NK-92 treated with Interleukin-12 subunit alpha and Interleukin-12 subunit beta, amount 100 ng/mL, for 24 hours (cell line): ENCODE measurements around the gene PAGR1.
"Not testable (repeated sequence)": the region's sequence is repeated elsewhere in the genome, so short reads cannot be mapped to it uniquely, and the experiment has no call there.

Source experiments
- DNase-seq: peaks from one replicate; lab custom pipeline; 2025; lab: John Stamatoyannopoulos, UW

PAGR1 gene

GRCh38 chr16:29864205-29864604, 48.3 kb downstream of the PAGR1 start:
- DNase-seq: no peak

- no peak for DNase-seq
Measured at GRCh38 chr16:29868396-29869009, 52.6 kb downstream of the PAGR1 start.

- not testable (repeated sequence) for DNase-seq
Measured at GRCh38 chr16:29869067-29869466, 53.1 kb downstream of the PAGR1 start.
